Right renal cortex interstitium (tissue), 3 donors: ENCODE data around the gene COL13A1. TPM values are rescaled to one million over a fixed set of nuclear protein-coding genes. Genes with fewer than 3 reads are reported as not detected.

ENCODE experiments used
- DNase-seq, 3 donors: peaks; one replicate each; pipeline ENCODE4 v3.0.0-alpha.2; 2013; ENCODE audit warnings: low read depth in 3 of 3, low spot score in 2 of 3
- polyA plus RNA-seq, 3 donors: library from polyadenylated mRNA; unstranded; fragments of 120-200 nt; gene quantifications; one replicate each; pipeline ENCODE4 v1.2.1, GENCODE V29; 2013; ENCODE audit not compliant: insufficient read length in 3 of 3

COL13A1 gene
- polyA plus RNA-seq, 3 donors = 19.5 to 21.5 (median 19.6) TPM

- no peak for DNase-seq
Observed at GRCh38 chr10:69901628-69902505, 100.2 kb downstream of the COL13A1 start.

GRCh38 chr10:69902835-69903535 lies 101.3 kb downstream of the COL13A1 start:
- DNase-seq = no peak

- DNase-seq = no peak
Observed at GRCh38 chr10:69904533-69904932, 102.8 kb downstream of the COL13A1 start.

- DNase-seq = no peak
Observed at GRCh38 chr10:69906425-69906824, 104.7 kb downstream of the COL13A1 start.

- no peak for DNase-seq
Observed at GRCh38 chr10:69907517-69907916, 105.8 kb downstream of the COL13A1 start.

- DNase-seq = no peak
Observed at GRCh38 chr10:69908124-69908523, 106.4 kb downstream of the COL13A1 start.

- DNase-seq = no peak
Observed at GRCh38 chr10:69910561-69910960, 108.9 kb downstream of the COL13A1 start.

GRCh38 chr10:69911613-69912528 lies 110.2 kb downstream of the COL13A1 start:
- no peak for DNase-seq

GRCh38 chr10:69912589-69912988 lies 110.9 kb downstream of the COL13A1 start:
- peak in 1 of 3 donors; percentile 36 for DNase-seq

GRCh38 chr10:69913606-69914382 lies 112.1 kb downstream of the COL13A1 start:
- DNase-seq = no peak

GRCh38 chr10:69914398-69915214 lies 112.9 kb downstream of the COL13A1 start:
- DNase-seq = peak in 2 of 3 donors; percentile 48 to 54

- DNase-seq = no peak
Observed at GRCh38 chr10:69915215-69915560, 113.5 kb downstream of the COL13A1 start.

GRCh38 chr10:69916118-69916517 lies 114.4 kb downstream of the COL13A1 start:
- no peak for DNase-seq

GRCh38 chr10:69918036-69918435 lies 116.3 kb downstream of the COL13A1 start:
- no peak for DNase-seq

GRCh38 chr10:69919250-69919649 lies 117.5 kb downstream of the COL13A1 start:
- DNase-seq = no peak

GRCh38 chr10:69925111-69925510 lies 123.4 kb downstream of the COL13A1 start:
- DNase-seq = no peak

GRCh38 chr10:69928339-69928738 lies 126.6 kb downstream of the COL13A1 start:
- DNase-seq = no peak

GRCh38 chr10:69929575-69929974 lies 127.9 kb downstream of the COL13A1 start:
- DNase-seq = no peak

- DNase-seq = no peak
Observed at GRCh38 chr10:69934768-69935167, 133.1 kb downstream of the COL13A1 start.
